Activated CD4-positive, CD25-positive, alpha-beta regulatory T cell (primary cell): Measurements from ENCODE around the gene RMRP.

Experiments used
- DNase-seq, 4 experiments: peaks; one replicate each; lab custom pipeline; 2025; lab: John Stamatoyannopoulos, UW

RMRP gene

GRCh38 chr9:35611230-35611797 is 46.5 kb downstream of the RMRP start:
- peak in 3 of 4 experiments; percentile 21 to 40 (median 21) for DNase-seq

GRCh38 chr9:35609820-35610163 is 48.0 kb downstream of the RMRP start:
- no peak for DNase-seq

DNA sequence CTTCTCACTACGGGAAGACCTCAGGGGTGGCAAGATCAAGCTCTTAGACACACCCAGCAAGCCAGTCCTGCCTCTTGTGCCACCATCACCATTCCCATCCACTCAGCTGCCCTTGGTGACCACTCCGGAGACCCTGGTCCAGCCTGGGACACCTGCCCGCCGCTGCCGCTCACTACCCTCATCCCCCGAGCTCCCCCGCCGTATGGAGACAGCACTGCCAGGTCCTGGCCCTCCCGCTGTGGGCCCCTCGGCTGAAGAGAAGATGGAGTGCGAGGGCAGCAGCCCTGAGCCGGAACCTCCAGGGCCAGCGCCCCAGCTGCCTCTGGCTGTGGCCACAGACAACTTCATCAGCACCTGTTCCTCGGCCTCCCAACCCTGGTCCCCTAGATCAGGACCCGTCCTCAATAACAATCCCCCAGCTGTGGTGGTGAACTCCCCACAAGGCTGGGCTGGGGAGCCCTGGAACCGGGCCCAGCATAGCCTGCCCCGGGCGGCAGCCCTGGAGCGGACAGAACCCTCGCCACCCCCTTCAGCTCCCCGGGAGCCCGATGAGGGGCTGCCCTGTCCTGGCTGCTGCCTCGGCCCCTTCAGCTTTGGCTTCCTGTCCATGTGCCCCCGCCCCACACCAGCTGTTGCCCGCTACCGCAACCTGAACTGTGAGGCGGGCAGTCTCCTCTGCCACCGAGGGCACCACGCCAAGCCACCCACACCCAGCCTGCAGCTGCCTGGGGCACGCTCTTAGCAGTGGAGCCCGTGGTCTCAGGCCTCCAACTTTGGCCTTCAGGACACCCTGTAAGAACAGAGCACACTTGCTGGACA is 48.6 kb downstream of the RMRP start:
- DNase-seq, result no peak

DNA sequence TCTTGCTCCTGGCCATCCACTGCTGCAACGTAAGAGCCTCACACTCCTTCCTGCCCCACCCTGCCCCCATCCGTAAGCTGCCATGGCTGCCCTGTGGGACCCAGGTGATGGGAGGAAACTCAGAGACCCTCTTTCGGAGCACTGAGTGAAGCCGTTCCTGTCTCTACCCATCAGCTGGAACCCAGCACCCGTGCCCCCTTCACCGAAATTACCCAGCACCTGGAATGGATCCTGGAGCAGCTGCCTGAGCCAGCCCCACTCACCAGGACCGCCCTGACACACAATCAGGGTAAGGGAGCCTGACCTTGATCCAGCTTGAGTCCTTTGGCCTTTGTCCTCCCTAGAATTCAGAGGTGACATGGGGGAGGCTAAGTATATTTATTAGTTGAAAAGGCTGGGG is 49.6 kb downstream of the RMRP start:
- DNase-seq, result no peak
